EH (cell line): Measurements from ENCODE around the gene GMIP.
"Not testable (repeated sequence)": the region's sequence is repeated elsewhere in the genome, so short reads cannot be mapped to it uniquely, and the experiment has no call there.

ENCODE experiments used
- DNase-seq: peaks from one replicate; pipeline ENCODE4 v3.0.0-alpha.2; 2015; ENCODE audit warnings: low read depth

Gene GMIP

GRCh38 chr19:19643158-19644053 is at the start of gene GMIP:
TSS of gene GMIP (minus strand) at chr19:19643657. CDS start at chr19:19643529, 128 bp downstream.
- DNase-seq = peak; percentile 63

- no peak for DNase-seq
Observed at GRCh38 chr19:19691683-19692082, 48.2 kb upstream of the GMIP start.

- DNase-seq = not testable (repeated sequence)
Observed at GRCh38 chr19:19689023-19689422, 45.6 kb upstream of the GMIP start.

- DNase-seq = peak; percentile 4
Observed at GRCh38 chr19:19687090-19687489, 43.6 kb upstream of the GMIP start.

GRCh38 chr19:19686580-19686979 is 43.1 kb upstream of the GMIP start:
- DNase-seq = no peak

GRCh38 chr19:19686119-19686518 is 42.7 kb upstream of the GMIP start:
- not testable (repeated sequence) for DNase-seq

- no peak for DNase-seq
Observed at GRCh38 chr19:19679176-19680073, 36.0 kb upstream of the GMIP start.

GRCh38 chr19:19677579-19677978 is 34.1 kb upstream of the GMIP start:
- DNase-seq = no peak

- no peak for DNase-seq
Observed at GRCh38 chr19:19674315-19674714, 30.9 kb upstream of the GMIP start.

- peak; percentile 7 for DNase-seq
Observed at GRCh38 chr19:19672816-19673215, 29.4 kb upstream of the GMIP start.

- peak; percentile 15 for DNase-seq
Observed at GRCh38 chr19:19670070-19670551, 26.7 kb upstream of the GMIP start.

- peak; percentile 93 for DNase-seq
Observed at GRCh38 chr19:19668230-19669012, 25.0 kb upstream of the GMIP start, which contains the start of gene ZNF101. TSS of gene ZNF101 (plus strand) at chr19:19668839. CDS start at chr19:19668964, 125 bp downstream.

GRCh38 chr19:19665420-19665948 is 22.0 kb upstream of the GMIP start:
- not testable (repeated sequence) for DNase-seq

- DNase-seq = peak; percentile 99
Observed at GRCh38 chr19:19663256-19664120, 20.0 kb upstream of the GMIP start, which contains the start of gene ATP13A1. TSS of gene ATP13A1 (minus strand) at chr19:19663676. CDS start at chr19:19663666, 10 bp downstream.

- DNase-seq = no peak
Observed at GRCh38 chr19:19662871-19663255, 19.4 kb upstream of the GMIP start.

GRCh38 chr19:19662344-19662743 is 18.9 kb upstream of the GMIP start:
- DNase-seq = no peak

- DNase-seq = no peak
Observed at GRCh38 chr19:19661675-19662251, 18.3 kb upstream of the GMIP start.

- DNase-seq = no peak
Observed at GRCh38 chr19:19661141-19661674, 17.8 kb upstream of the GMIP start.

GRCh38 chr19:19659646-19660245 is 16.3 kb upstream of the GMIP start:
- DNase-seq = no peak
